Inferior parietal cortex (tissue), 1 donor: ENCODE data around the gene CYP8B1.
"Not testable (repeated sequence)": the region's sequence is repeated elsewhere in the genome, so short reads cannot be mapped to it uniquely, and the experiment has no call there.

Source experiments
- DNase-seq: peaks from one replicate; pipeline ENCODE4 v3.0.0-alpha.2; 2016; ENCODE audit errors: extremely low spot score

Gene CYP8B1

GRCh38 chr3:42886294-42886822 lies 10.7 kb upstream of the CYP8B1 start:
- no peak for DNase-seq

- DNase-seq: no peak
These were observed 8.6 kb upstream of the CYP8B1 start for GRCh38 chr3:42884324-42884723.

- not testable (repeated sequence) for DNase-seq
These were observed 7.7 kb upstream of the CYP8B1 start for GRCh38 chr3:42883251-42883930.

GRCh38 chr3:42880601-42881451 lies 5.1 kb upstream of the CYP8B1 start:
- peak; percentile 77 for DNase-seq

- no peak for DNase-seq
These were observed 4.5 kb upstream of the CYP8B1 start for GRCh38 chr3:42880183-42880582.

GRCh38 chr3:42877881-42878280 lies 2.2 kb upstream of the CYP8B1 start:
- no peak for DNase-seq

GRCh38 chr3:42876940-42877720 lies 1.5 kb upstream of the CYP8B1 start:
- no peak for DNase-seq

- no peak for DNase-seq
These were observed 722 bp upstream of the CYP8B1 start for GRCh38 chr3:42876401-42876800.

- no peak for DNase-seq
These were observed 930 bp downstream of the CYP8B1 start for GRCh38 chr3:42874749-42875148.

- DNase-seq: no peak
These were observed 2.3 kb downstream of the CYP8B1 start for GRCh38 chr3:42873221-42873982.

GRCh38 chr3:42872718-42873117 lies 3.0 kb downstream of the CYP8B1 start:
- DNase-seq: no peak

GRCh38 chr3:42871592-42872196 lies 4.0 kb downstream of the CYP8B1 start:
- no peak for DNase-seq

GRCh38 chr3:42868841-42869240 lies 6.8 kb downstream of the CYP8B1 start:
- DNase-seq: no peak

- no peak for DNase-seq
These were observed 8.5 kb downstream of the CYP8B1 start for GRCh38 chr3:42867138-42867537.

GRCh38 chr3:42865256-42865655 lies 10.4 kb downstream of the CYP8B1 start:
- no peak for DNase-seq

- DNase-seq: no peak
These were observed 11.2 kb downstream of the CYP8B1 start for GRCh38 chr3:42864321-42864950.

- DNase-seq: no peak
These were observed 19.1 kb downstream of the CYP8B1 start for GRCh38 chr3:42856544-42856943.

GRCh38 chr3:42855547-42856380 lies 19.9 kb downstream of the CYP8B1 start:
- no peak for DNase-seq

- no peak for DNase-seq
These were observed 20.5 kb downstream of the CYP8B1 start for GRCh38 chr3:42855219-42855546.
